ENCODE measurements around the gene USP6.
"Not testable (repeated sequence)": the region's sequence is repeated elsewhere in the genome, so short reads cannot be mapped to it uniquely, and the experiment has no call there.

USP6 gene

DNA sequence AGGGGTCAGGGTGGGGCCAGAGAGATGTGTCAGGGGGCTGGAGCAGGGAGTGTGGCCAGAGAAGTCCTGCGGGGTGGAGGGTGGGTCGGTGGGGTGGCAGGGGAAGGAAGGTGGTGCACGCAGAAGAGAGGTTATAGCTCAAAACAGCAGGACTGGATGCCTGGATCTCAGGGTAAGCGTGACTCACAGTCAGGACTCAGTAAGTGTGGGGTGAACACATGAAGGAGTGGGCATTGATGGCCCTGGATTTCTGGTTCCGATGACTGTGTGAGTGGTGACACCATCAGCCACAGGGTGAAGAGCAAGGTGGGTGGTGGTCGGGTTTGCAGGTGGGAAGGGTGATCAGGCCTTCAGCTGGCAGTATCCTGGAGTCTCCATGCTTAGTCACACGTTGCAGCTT lies 6.2 kb downstream of the USP6 start:
- not testable (repeated sequence) for DNase-seq (ENCODE audit: low spot score)

DNA sequence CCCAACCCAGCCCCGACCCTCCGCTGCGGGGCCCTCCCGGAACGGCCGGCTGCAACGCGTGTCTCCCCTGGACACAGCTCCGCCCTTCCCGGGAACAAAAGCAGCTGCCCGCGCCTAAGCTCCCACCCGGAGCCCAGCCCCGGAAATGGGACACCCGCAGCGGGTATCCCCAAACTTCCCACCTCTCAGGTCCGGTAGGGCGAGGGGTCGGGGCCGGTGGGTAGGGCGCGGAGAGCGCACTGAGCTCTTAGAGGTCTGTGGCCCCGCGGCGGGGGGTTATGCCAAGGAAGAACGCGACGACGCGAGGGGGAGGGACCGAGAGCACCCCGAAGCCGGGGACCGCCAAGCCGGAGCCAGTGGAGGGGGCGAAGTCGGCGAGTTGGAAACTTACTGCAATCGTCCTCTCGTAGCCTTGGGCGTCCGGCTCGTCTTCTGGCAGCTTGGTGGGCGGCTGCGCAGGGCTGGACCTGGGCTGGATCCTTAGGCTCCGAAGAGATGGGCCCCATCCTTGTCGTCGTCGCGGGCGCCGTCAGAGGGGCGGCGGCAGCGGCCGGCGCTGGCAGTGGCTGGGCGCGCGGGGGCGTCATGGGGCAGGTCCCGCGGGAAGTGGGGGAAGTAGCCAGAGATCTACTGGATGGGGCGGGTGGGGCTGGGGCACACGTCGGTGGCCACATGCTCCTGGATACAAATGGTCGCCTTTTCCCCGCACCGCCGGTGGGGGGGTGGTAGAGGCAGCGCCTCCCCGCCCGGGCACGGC lies 6.9 kb downstream of the USP6 start:
- DNase-seq (ENCODE audit: low spot score) = peak; percentile 28

DNA sequence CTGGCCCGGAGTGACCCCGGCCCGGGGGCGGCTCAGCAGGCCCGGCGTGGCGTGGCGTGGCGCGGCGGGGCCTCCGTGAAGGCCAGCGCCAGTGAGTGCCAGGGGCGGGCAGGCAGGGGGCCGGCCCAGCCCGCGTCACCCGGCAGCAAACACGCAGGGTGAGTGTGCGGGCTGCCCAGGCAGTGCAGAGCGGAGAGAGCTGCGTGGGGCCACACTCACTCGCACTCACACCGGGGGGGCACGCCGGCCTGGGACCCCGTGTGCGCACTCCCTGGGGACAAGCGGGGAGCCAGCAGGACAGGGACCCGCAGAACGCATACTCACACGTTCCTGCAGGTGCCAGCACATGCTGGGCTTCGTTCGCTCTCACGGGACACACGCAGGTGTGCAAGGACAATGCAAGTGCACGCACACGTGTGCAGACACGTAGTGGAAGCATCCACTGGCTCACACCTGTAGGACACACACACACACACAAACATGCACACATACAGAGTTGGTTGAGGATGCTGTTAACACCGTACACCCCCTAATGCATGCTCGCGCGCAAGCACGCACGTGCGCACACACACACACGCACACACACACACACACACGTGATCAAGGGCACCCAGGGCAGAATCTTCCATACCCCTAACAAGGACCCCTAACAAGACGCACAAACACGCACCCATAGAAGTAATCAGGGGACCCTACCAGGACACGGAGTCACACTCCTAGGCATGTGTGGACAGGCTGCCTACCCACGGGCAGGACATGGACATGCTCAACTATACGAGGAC lies 7.7 kb downstream of the USP6 start:
- DNase-seq (ENCODE audit: low spot score) = no peak

DNA sequence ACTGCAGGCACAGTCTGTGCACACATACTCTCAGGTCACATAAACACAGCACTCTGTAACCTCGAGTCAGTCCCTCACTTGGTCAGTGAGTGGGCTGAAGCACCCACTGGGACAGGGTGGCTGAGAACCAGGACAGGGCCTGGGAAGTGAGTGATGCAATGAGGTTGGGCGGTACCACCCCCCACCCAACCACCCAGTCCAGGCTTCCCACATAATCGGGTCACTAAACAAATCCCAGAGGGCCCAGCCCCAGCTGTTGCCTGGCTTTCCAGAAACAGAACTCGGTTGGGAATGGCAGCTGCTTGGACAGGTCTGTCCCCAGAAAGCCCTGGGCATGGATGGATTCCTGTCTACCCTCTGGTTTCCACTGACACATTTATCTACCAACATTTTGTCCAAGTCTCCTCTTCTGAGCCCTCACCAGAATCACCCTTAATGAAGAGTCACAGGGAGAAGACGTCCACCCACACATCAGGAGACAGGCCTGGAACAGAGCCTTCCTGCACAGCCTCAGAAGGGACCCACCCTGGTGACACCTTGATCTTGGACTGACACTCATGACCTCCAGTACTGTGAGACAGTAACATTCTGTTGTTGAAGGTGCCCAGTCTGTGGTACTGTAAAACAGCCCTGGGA lies 8.4 kb downstream of the USP6 start:
- DNase-seq (ENCODE audit: low spot score) = not testable (repeated sequence)

DNA sequence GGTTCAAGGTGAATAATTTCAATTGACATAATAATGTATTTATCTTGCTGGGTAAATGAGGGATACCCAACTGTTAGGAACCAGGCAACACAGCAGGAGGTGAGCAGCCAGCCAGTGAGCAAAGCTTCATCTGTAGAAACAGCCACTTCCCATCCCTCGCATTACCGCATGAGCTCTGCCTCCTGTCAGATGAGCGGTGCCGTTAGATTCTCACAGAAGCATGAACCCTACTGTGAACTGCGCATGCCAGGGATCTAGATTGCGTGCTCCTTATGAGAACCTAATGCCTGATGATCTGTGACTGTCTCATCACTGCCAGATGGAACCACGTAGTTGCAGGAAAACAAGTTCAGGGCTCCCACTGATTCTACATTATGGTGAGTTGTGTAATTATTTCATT lies 9.1 kb downstream of the USP6 start:
- not testable (repeated sequence) for DNase-seq (ENCODE audit: low spot score)

DNA sequence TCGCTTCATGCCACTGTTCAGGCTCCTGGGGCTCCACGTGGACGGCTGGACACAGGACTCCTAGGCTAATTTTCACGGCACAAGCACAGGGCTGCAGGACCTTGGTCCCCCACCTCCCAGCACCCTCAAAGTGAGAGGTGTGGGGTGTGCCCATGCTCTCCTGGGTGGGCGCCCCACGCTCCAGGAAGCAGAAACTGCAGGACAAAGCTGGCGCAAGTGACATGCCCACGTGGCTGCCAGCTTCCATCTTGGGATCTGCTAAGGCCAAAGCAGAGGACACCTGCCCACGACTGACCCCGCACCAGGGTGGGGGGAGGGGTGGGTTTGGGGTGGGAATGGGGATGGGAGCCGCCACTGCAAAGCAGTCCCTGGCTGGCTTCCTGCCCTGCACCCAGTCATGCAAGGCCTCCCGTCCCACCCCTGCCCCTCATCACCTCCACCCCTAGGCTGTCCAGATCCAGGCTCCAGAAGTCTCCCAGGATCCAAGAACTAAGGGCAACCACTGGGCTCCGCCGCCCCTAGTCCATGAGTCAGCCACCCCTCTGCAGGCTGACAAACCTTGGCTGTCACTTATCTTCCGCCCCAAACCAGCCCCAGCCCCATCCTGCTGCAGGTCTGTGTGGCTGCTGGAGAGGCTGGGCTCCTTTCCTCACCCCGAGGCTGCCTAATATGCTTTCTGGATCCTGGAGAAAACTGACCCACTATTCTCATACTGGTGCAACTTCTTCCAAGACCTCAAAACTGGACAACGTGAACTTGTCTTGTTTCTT lies 11.1 kb downstream of the USP6 start:
- no peak for DNase-seq (ENCODE audit: low spot score)

DNA sequence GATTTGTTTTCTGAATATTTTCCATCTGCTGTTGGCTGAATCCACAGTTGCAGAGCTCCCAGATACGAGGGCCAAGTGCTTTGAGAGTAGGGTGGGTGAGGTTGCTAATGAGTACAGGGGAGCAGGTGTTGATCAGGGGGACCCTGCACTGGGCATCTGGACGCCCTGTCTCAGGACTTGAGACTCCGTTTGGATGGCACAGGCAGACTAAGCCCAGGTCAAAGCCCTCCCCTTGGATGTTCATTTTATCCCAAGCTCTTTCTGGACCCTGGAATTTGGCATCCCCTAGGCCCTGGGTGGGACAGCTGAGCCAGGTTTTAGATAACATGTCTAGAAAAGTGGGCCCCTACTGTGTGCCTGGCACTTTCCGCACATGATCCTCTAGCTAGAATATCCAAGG lies 12.1 kb downstream of the USP6 start:
- DNase-seq (ENCODE audit: low spot score) = peak; percentile 5

DNA sequence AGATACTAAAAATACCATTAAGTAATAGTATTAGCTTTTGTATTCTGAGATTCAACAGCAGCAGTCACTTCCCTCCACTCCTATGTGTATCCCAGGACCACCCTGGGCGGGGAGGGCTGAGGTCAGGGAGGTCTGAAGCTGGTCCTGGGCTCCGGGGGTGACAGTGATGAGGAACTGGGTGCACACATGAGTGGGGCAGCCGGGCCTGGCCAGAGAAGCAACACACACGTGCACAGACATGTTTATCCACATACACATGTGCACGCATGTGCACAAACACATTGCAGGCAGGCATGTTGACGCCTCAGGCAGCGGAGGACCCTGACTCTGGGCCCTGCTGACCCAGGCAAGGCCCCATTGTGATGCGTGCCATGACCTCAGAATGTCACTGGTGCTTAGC lies 12.6 kb downstream of the USP6 start:
- DNase-seq (ENCODE audit: low spot score) = not testable (repeated sequence)

DNA sequence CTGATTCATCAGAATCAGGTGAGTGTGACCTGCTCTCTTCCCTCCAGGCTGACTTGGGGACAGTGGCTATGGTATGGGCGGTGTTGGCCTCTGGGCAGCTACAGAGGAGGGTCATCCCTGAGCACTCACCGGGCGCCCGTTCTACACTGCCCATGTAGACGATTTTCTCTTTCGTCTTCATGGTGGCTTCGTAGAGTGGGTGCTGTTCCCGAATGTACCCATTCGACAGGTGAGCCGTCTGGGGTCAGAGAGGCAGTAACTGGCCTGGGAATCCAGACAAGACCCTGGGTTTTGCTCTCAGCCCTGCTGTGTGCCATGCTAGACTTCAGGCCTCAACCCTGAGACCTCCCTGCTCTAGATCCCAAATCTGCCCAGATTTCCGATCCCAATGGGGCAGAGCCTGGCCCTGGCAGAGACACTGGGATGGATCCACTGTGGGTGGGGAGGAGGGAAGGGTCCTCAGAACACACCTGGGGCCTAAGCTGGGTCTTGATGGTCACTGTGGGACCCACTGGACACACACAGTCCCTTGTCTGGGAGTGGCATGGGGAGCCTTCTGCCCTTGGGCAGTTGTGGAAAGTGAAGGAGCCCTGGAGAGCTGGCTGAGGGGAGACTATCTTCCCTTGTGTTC lies 13.2 kb downstream of the USP6 start:
- no peak for DNase-seq (ENCODE audit: low spot score)

DNA sequence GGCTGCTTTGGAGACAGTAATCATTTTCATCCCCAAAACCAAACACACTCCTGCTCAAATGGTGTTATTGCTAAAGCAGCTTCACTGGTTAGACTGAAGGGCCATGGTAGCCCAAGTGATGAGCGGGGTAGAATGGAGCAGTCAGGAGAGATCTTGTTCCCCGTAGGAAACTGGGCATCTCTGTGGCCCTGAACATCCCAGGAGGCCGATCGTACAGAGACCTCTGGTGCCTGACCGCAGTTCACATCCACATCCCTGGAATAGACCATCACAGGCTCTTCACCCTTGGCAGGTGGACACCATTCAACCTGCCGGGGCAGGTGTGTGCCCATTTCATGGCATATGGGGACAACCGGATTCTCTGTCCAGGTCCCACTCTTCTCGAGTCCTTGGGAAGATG lies 13.9 kb downstream of the USP6 start:
- not testable (repeated sequence) for DNase-seq (ENCODE audit: low spot score)

DNA sequence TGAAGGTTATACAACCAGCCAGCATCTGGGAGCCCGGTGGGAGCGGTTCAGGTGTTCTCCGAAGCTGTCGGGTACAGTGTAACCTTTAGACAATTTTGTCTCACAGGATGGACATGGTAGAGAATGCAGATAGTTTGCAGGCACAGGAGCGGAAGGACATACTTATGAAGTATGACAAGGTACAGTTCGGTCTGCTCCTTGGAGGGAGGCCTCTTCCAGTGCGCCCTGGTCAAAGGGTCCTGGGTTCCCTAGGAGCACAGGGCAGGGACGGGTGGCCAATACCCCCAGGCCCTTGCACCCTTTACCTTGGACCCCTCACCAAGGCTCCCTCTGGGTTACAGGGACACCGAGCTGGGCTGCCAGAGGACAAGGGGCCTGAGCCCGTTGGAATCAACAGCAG lies 14.4 kb downstream of the USP6 start:
- DNase-seq (ENCODE audit: low spot score) = not testable (repeated sequence)

DNA sequence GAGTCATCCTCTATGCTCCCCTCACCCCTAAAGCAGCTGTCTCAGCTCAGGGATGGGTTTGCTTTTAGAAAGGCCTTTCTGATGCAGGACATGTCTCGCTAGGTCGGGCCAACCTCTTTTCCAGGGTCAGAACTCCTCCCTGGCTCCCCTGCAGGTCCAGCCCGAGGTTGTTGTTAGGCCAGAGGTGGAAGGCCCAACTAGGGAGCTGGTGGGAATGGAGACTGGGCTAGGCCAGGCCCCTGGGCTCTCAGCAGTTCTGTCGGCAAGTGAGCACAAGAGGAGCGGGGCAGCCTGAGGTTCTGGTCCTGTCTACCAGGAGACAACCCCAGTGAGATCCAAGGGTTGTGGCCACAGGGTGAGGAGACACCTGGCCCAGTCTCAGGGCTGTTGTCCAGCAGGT lies 14.9 kb downstream of the USP6 start:
- not testable (repeated sequence) for DNase-seq (ENCODE audit: low spot score)

DNA sequence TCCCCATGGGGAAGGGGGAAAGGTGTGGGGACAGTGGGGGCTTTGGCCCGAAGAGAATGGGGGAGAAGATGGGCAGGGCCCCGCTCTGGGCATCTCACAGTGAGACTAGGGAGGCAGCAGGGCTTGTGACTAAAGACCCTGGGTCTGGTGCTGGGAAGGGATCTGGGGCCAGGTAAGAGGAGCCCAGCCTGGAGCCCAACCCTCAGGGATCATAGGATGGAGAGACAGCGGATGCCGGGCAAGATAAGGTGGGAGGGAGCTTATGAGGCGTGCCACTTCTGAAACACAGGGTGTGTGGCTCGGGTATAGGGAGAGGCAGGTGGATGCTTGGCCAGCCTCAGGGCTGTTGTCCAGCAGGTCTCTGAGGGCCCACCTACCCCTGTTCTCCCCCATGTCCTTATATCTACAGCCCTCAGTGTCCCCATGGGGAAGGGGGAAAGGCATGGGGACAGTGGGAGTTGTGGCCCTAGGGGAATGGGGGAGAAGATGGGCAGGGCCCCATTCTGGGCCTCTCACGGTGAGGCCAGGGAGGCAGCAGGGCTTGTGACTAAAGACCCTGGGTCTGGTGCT lies 15.4 kb downstream of the USP6 start:
- no peak for DNase-seq (ENCODE audit: low spot score)

DNA sequence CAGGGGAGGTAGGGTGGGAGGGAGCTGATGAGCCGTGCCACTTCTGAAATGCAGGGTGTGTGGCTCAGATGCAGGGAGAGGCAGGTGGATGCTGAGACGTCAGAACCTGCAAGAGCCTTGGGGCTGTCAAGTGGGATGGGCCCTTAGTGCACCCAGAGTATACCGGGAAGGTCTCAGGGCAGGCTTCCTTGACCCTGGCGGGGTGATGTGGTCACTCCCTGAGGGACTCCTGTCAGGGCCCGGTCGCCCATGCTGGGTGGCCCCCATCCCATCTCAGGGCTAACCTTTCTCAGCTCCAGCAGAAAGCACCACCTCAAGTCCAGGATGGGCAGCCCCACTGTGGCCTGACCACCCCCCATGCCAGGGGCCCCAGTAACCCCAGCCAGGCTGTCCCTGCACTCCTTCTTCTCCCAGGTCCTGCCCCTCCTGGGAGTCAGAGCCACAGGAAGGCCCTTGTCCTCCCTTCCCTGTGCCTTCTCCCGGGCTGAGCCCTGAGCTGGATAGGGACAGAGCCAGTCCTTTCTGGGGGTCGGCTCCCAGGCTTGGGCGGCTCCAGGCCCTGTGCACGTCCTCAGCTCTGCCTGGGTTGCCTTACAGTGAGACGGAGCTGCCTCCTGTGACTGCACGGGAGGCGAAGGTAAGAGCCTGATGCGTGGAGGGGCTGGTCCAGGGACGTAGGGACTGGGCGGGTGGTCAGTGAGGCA lies 16.1 kb downstream of the USP6 start:
- not testable (repeated sequence) for DNase-seq (ENCODE audit: low spot score)

DNA sequence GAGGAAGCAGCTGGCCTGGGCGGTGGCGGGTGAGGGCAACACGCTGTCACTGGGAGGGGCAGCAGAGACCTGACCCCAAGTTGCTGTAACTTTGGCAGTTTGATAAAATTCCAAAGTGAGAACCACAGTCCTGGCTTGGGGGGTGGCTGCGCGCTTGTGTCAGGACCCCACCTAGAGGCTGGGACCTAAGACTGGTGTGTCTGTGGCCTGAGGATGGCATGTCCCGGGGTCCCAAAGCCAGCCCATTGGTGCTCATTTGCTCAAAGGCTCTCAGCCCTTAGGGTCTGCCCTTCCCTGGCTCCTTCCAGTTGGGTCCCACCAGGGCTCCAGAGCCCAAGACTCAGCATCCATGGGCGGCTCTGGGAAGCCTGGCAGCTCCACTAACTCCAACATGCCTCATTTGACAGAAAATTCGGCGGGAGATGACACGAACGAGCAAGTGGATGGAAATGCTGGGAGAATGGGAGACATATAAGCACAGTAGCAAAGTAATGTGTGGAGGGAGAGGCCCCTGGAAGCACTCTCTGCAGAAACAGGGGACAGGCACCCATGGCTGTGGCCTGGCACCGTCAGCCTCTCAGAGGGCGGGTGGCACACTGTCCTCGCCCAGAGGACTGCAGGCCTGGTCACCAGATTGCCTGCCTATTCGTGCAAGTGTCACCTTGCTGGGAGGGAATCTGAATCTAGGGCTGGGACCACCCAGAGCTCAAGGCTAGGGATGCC lies 16.8 kb downstream of the USP6 start:
- not testable (repeated sequence) for DNase-seq (ENCODE audit: low spot score)

DNA sequence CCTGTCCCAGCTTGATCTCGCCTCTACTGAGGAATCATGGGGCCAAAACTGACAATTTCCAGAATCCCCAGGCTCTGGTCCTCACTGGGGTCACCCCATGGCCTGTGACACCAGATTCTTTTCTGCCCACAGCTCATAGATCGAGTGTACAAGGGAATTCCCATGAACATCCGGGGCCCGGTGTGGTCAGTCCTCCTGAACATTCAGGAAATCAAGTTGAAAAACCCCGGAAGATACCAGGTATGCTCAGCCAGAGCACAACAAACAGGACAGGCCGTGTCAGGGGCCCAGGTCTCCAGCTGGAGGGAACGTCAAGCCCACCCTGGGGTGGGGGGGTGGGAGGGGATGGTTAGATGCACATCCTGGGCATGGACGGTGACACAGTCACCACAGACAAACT lies 17.5 kb downstream of the USP6 start:
- no peak for DNase-seq (ENCODE audit: low spot score)

DNA sequence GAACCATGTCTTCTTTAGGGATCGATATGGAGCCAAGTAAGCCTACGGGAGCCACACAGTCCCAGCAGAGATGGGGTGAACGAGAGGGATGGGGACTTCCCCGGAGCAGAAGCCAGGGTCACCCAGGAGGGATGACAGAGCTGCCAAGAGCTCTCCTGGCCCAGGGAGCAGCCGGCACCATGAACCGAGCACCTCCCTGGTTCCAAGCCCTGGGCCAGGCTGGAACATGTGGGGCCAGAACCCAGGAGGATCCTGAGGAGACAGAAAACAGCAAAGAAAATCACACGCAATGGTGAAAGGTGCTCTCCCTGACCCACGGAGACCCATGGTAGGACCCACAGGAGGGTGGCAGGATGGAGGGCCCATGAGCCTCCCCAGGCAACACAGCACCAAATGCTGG lies 18.1 kb downstream of the USP6 start:
- not testable (repeated sequence) for DNase-seq (ENCODE audit: low spot score)

DNA sequence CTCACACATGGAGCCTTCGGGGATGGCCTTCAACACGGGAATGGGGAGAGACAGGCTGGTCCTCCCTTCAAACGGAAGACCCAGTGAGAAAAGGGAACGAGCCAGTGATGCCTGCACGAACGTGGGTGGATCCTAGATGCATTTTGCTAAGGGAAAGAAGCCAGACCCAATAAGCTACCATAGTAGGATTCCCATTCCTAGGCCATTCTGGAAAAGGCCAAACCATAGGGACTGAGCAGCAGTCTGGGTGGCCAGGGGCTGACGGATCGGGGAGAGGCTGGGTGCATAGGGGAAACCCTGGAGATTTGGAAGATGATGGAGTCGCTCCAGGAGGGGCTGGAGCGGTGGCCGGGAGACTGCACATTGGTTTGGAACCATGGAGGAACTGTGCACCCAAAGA lies 18.7 kb downstream of the USP6 start:
- not testable (repeated sequence) for DNase-seq (ENCODE audit: low spot score)

DNA sequence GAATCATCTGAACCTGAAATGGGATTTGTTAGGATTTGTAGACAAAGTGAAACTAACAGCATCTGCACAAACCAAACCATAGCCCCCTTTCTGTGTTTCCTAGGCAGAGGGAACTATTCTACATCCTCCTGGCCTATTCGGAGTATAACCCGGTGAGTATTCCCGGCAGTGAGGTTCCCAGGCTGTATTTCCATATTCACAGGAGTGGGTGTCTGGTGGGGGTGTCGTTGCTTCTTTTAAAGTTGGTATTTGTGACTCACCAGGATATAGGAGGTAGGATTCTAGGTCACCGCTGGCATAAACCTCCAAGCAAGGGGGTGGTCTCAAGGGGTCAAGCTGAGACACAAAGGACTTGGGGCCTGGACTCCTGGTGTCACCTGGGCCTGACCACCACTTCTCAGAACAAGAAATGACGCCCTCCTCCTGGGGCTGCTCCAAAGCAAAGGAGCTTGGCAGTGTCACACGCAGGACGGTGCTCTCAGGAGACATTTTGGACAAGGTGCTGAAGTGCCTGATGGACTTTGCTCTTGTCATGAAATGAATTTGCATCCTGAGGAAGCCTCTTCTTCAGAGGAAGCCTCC lies 19.4 kb downstream of the USP6 start:
- not testable (repeated sequence) for DNase-seq (ENCODE audit: low spot score)
